MV-4-11 (cell line): Measurements from ENCODE around the gene STEAP3.

ENCODE experiments used
- DNase-seq: peaks from one replicate; lab custom pipeline; 2025; lab: John Stamatoyannopoulos, UW

The STEAP3 gene

GRCh38 chr2:119225105-119225865, 1.7 kb downstream of the STEAP3 start:
- DNase-seq = no peak

DNA sequence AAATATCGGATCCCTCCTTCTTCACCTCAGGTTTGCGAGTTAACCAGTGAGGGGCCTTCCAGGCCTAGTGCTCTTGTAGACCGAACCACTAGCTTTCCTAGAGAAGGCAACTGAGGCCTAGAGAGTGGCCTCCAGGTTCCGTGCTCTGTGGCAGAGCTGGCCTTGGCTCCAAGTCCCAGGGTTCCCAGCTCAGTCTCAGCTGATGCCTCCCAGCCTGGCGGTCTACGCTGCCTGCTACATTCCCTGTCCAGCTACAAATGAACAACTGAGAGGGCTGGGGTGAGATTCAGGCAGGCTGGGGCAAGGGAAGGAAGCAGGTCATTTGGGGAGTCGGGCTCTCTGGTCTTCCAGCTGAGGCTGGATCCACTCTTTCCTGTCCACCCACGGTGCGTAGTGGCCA, 2.3 kb downstream of the STEAP3 start:
- DNase-seq = no peak

- no peak for DNase-seq
Observed at GRCh38 chr2:119227346-119227745, 3.7 kb downstream of the STEAP3 start.

GRCh38 chr2:119228136-119228535, 4.5 kb downstream of the STEAP3 start:
- no peak for DNase-seq

DNA sequence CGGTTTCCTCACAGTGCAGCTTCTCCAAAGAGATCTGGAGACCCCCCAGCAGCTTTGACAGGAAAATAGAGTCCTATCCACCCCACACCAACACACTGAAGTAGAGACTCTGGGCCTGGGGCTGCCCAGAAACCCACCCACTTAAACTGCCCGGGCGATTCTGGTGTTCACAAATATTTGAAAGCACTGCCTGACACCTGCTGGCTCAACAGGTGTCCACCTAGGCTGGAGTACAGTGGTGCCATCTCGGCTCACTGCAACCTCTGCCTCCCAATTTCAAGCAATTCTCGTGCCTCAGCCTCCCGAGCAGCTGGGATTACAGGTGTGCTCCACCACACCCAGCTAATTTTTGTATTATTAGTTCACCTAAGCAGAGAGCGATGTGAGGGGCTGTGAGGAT, 5.3 kb downstream of the STEAP3 start:
- DNase-seq = no peak

- no peak for DNase-seq
Observed at GRCh38 chr2:119229716-119230115, 6.1 kb downstream of the STEAP3 start.

- DNase-seq = no peak
Observed at GRCh38 chr2:119230219-119231185, 6.9 kb downstream of the STEAP3 start.

- no peak for DNase-seq
Observed at GRCh38 chr2:119231975-119232665, 8.5 kb downstream of the STEAP3 start.

GRCh38 chr2:119232666-119232993, 9.0 kb downstream of the STEAP3 start:
- no peak for DNase-seq

- DNase-seq = peak; percentile 10
Observed at GRCh38 chr2:119233326-119234020, 9.8 kb downstream of the STEAP3 start.

DNA sequence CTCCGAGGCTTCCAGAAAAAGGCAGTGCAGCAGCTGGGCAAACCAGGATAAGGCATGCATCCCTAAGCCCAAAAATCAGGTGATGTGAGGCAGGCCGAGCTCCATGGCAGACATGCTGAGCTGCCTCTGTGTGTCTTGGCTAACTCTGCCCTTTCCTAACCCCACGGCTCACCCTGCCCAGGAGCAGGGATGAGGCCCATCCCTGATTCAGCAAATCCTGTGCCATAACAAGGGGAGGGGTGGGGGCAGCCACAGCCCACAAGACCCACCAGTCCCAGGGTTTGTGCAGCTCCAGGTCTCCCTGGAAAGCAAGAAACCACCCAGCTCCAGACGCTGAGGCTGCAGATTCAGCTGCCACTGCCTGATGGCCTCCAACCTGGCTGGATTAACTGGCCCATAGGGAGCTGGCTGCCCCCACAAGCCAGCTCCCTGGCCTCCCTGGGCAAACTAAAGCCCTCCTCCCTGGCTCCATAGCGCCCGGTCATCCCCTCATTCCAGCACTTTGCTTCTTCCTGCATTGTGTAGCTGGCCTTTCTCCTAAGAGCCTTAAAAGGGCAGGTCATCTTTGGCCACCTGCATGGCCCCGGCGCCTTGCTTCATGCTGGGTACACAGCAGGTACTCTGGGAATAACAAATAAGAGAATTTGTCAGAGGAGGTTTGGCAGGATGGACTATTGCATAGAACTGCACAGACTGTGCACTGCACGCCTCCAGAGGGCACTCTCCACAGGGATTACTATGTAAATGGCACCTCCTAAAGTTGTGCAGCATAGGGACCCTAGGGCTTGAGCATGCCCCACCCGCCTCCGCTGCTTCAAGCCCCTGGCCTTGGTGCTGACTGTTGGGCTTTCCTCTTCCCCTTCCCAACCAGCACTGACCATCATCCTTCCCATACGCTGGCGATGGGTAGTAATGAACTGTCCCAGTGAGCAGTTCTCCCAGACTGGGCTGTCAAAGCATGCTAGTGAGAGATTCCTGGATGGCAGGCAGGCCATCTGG, 10.7 kb downstream of the STEAP3 start:
- DNase-seq = no peak

GRCh38 chr2:119236796-119237195, 13.2 kb downstream of the STEAP3 start:
- DNase-seq = no peak

- no peak for DNase-seq
Observed at GRCh38 chr2:119240311-119241204, 16.9 kb downstream of the STEAP3 start.

- DNase-seq = no peak
Observed at GRCh38 chr2:119241205-119241532, 17.5 kb downstream of the STEAP3 start.

GRCh38 chr2:119242276-119243119, 18.9 kb downstream of the STEAP3 start:
- DNase-seq = no peak

GRCh38 chr2:119243621-119244020, 20.0 kb downstream of the STEAP3 start:
- no peak for DNase-seq

DNA sequence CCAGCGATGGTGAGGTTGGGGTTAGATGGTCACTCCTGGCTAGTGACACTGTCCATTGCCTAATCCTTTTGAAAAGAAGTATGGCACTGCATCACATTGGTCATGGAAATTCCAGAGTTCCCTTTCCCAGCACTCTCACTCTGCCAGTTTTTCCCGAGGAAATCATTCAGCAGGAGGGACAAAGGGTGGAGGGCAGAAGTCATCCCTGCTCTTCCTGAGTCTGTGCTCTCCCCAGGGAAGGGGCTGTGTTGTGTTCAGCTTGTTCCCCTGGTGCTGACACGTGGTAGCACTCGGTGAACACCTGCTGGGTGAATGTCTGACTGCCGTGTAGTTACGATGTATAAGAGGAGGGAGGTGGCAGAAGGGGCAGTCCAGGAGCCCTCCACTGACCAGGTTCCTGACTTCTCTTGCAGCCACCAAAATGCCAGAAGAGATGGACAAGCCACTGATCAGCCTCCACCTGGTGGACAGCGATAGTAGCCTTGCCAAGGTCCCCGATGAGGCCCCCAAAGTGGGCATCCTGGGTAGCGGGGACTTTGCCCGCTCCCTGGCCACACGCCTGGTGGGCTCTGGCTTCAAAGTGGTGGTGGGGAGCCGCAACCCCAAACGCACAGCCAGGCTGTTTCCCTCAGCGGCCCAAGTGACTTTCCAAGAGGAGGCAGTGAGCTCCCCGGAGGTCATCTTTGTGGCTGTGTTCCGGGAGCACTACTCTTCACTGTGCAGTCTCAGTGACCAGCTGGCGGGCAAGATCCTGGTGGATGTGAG, 21.6 kb downstream of the STEAP3 start:
- no peak for DNase-seq

- no peak for DNase-seq
Observed at GRCh38 chr2:119245841-119246230, 22.2 kb downstream of the STEAP3 start.
